NT2/D1 (cell line): Measurements from ENCODE around the gene KCNA5.

Experiments
- DNase-seq: peaks from one replicate; pipeline ENCODE4 v3.0.0-alpha.2; 2011; ENCODE audit warnings: low read depth, low spot score
- H3K27me3 ChIP-seq: 2 replicates; pipeline ENCODE4 v1.6.0; 2011; ENCODE audit warnings: mild to moderate bottlenecking; ENCODE audit not compliant: insufficient read length, insufficient read depth
- H3K36me3 ChIP-seq: 2 replicates; pipeline ENCODE4 v1.6.1; 2011; ENCODE audit warnings: mild to moderate bottlenecking, low read length, mixed read lengths; ENCODE audit not compliant: insufficient read depth, insufficient read length
- H3K4me1 ChIP-seq: 2 replicates; pipeline ENCODE4 v1.5.1; 2011; ENCODE audit not compliant: insufficient read depth, insufficient read length
- H3K4me3 ChIP-seq: 2 replicates; pipeline ENCODE4 v1.5.1; 2011; ENCODE audit warnings: low read depth; ENCODE audit not compliant: insufficient read length
- H3K9ac ChIP-seq: 2 replicates; pipeline ENCODE4 v1.6.0; 2011; ENCODE audit warnings: low read depth; ENCODE audit not compliant: insufficient read length
- H3K9me3 ChIP-seq: 2 replicates; pipeline ENCODE4 v1.5.1; 2011; ENCODE audit warnings: mild to moderate bottlenecking, low read length; ENCODE audit not compliant: insufficient read depth
- SUZ12 ChIP-seq: IDR thresholded peaks from 2 replicates; pipeline ENCODE4 v1.6.1; 2011; ENCODE audit not compliant: insufficient read length, insufficient read depth; ENCODE audit errors: extremely low read depth
- YY1 ChIP-seq: IDR thresholded peaks from 2 replicates; pipeline ENCODE4 v1.6.1; 2011; ENCODE audit not compliant: insufficient read length, insufficient read depth
- ZNF274 ChIP-seq: IDR thresholded peaks from 2 replicates; pipeline ENCODE4 v1.6.1; 2011; ENCODE audit warnings: mild to moderate bottlenecking, low read depth, low read length

Gene KCNA5

DNA sequence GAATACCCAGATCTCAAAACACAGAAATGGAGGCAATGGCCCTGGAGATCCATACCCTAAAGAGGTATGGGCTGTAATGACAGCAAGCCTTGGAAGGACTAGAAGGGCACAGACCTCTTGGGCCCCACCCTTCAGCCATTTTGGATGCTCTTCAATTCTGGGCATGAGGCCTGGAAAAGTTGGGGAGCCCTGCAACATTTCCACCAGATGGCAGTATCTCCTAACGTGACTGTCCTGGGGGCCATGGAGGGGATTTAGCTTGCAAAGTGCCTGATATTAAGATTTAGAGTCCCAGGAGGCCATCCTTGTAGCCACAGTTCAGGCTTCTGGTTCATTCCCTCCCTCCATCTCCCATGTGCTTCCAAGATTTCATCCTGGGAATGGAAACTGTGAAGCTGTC, 30.2 kb downstream of the KCNA5 start:
- TF ChIP-seq SUZ12, result no peak
- no peak for TF ChIP-seq ZNF274
- no peak for TF ChIP-seq YY1
- no peak for DNase-seq
- H3K27me3 ChIP-seq, result peaks cover 3% of the 10 kb centered on the region

GRCh38 chr12:5076761-5077160, 33.1 kb downstream of the KCNA5 start:
- peaks cover 16% of the 10 kb centered on the region for H3K4me1 ChIP-seq
- no peak overlapping the region for H3K4me3 ChIP-seq
- H3K9ac ChIP-seq, result no peak overlapping the region
- peaks cover 3% of the 10 kb centered on the region for H3K27me3 ChIP-seq
- H3K9me3 ChIP-seq, result no peaks in the 10 kb centered on the region
- TF ChIP-seq YY1, result no peak
- TF ChIP-seq ZNF274, result no peak
- TF ChIP-seq SUZ12, result no peak
- no peaks in the 10 kb centered on the region for H3K36me3 ChIP-seq
- no peak for DNase-seq

More for the DNA sequence above, 30.2 kb downstream of the KCNA5 start:
- H3K4me3 ChIP-seq, result no peak overlapping the region
- H3K36me3 ChIP-seq, result no peaks in the 10 kb centered on the region
- no peaks in the 10 kb centered on the region for H3K9me3 ChIP-seq
- no peak overlapping the region for H3K9ac ChIP-seq
- H3K4me1 ChIP-seq, result peaks cover 11% of the 10 kb centered on the region

DNA sequence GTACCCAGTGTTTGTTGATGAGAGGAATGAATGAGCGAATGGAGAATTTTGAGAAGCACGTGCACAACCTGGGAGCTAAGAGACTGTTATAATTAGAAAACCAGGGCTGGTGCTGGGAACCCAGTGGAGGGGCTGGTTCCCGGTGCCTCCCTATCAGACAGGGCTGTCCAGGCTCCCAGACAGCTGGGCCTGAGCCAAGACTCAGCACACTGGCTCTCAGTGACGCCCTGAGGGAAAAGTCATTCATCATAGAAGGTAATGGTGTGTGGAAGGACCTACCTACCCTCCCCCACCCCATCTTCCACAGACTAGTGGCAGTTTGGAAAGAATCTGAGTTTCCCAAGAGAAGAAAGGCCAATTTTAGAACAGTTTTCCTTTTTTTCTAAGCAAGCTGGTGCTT, 34.7 kb downstream of the KCNA5 start:
- no peaks in the 10 kb centered on the region for H3K36me3 ChIP-seq
- H3K9ac ChIP-seq, result no peak overlapping the region
- TF ChIP-seq SUZ12 (no peak), ZNF274 (no peak), YY1 (no peak)
- H3K9me3 ChIP-seq, result no peaks in the 10 kb centered on the region
- H3K27me3 ChIP-seq, result peaks cover 3% of the 10 kb centered on the region
- peaks cover 16% of the 10 kb centered on the region for H3K4me1 ChIP-seq
- DNase-seq, result no peak
- no peak overlapping the region for H3K4me3 ChIP-seq

GRCh38 chr12:5081016-5081415, 37.3 kb downstream of the KCNA5 start:
- H3K9me3 ChIP-seq, result no peaks in the 10 kb centered on the region
- H3K4me3 ChIP-seq, result no peak overlapping the region
- peaks cover 16% of the 10 kb centered on the region for H3K4me1 ChIP-seq
- no peak for DNase-seq
- H3K9ac ChIP-seq, result no peak overlapping the region
- peaks cover 9% of the 10 kb centered on the region for H3K27me3 ChIP-seq
- TF ChIP-seq YY1, result no peak
- no peak for TF ChIP-seq SUZ12
- no peak for TF ChIP-seq ZNF274
- no peaks in the 10 kb centered on the region for H3K36me3 ChIP-seq

GRCh38 chr12:5083955-5084849, 40.5 kb downstream of the KCNA5 start:
- no peaks in the 10 kb centered on the region for H3K9me3 ChIP-seq
- DNase-seq, result peak; percentile 90
- H3K9ac ChIP-seq, result no peak overlapping the region
- TF ChIP-seq YY1 (no peak), SUZ12 (no peak)
- no peak overlapping the region for H3K4me3 ChIP-seq
- H3K36me3 ChIP-seq, result no peaks in the 10 kb centered on the region
- H3K27me3 ChIP-seq, result peaks cover 9% of the 10 kb centered on the region
- peaks cover 9% of the 10 kb centered on the region for H3K4me1 ChIP-seq

- Histone ChIP-seq H3K4me3 (no peak overlapping the region), H3K9me3 (no peaks in the 10 kb centered on the region), H3K9ac (no peak overlapping the region), H3K4me1 (peaks cover 4% of the 10 kb centered on the region), H3K27me3 (peaks cover 9% of the 10 kb centered on the region), H3K36me3 (no peaks in the 10 kb centered on the region)
- no peak for TF ChIP-seq YY1
- no peak for TF ChIP-seq ZNF274
- no peak for TF ChIP-seq SUZ12
- no peak for DNase-seq
These were observed 42.2 kb downstream of the KCNA5 start for GRCh38 chr12:5085896-5086295.

DNA sequence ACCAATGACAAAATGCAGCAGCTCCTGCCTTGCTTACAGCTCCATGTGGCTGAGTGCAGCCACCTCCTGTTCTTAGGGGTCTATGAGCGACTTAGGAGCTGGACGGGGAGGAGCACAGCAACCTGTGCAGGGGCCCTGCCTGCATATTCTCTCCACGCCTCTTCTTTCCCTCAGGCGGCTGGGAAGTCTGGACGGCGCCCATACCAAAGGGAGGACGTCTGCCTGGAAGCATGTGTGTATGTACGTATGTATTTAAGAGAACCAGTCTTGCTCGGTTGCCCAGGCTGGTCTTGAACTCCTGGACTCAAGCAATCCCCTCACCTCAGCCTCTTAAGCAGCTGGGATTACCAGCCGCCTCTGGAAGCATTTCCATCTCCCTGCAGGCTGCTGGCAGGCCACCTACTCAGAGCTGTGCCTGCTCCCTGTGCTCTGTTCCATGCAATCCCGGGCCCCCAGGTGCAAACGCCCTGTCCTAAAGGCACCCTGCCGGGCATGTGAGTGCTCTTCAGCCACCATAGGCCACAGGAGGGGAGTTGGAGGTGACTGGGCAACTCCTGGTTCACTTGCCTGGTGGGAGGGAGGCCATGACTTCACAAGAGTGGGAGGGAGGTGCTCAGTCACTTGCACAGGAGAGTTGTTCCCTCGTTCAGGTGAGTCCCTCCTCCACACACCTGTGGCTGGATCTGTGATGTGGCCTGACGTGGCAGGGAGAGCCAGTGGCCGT, 44.3 kb downstream of the KCNA5 start:
- Histone ChIP-seq H3K27me3 (peaks cover 9% of the 10 kb centered on the region), H3K4me3 (no peak overlapping the region), H3K4me1 (peaks cover 4% of the 10 kb centered on the region), H3K9me3 (no peaks in the 10 kb centered on the region), H3K36me3 (no peaks in the 10 kb centered on the region), H3K9ac (no peak overlapping the region)
- no peak for DNase-seq
- TF ChIP-seq SUZ12, result no peak
- no peak for TF ChIP-seq ZNF274
- no peak for TF ChIP-seq YY1
